LoVo (cell line): ENCODE results near the gene TCTN3.
"Not testable (repeated sequence)": the region's sequence is repeated elsewhere in the genome, so short reads cannot be mapped to it uniquely, and the experiment has no call there.

ENCODE experiments used
- DNase-seq: peaks from one replicate; pipeline ENCODE4 v3.0.0-alpha.2; 2016; ENCODE audit warnings: low spot score

The TCTN3 gene, protein sequence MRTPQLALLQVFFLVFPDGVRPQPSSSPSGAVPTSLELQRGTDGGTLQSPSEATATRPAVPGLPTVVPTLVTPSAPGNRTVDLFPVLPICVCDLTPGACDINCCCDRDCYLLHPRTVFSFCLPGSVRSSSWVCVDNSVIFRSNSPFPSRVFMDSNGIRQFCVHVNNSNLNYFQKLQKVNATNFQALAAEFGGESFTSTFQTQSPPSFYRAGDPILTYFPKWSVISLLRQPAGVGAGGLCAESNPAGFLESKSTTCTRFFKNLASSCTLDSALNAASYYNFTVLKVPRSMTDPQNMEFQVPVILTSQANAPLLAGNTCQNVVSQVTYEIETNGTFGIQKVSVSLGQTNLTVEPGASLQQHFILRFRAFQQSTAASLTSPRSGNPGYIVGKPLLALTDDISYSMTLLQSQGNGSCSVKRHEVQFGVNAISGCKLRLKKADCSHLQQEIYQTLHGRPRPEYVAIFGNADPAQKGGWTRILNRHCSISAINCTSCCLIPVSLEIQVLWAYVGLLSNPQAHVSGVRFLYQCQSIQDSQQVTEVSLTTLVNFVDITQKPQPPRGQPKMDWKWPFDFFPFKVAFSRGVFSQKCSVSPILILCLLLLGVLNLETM

DNA sequence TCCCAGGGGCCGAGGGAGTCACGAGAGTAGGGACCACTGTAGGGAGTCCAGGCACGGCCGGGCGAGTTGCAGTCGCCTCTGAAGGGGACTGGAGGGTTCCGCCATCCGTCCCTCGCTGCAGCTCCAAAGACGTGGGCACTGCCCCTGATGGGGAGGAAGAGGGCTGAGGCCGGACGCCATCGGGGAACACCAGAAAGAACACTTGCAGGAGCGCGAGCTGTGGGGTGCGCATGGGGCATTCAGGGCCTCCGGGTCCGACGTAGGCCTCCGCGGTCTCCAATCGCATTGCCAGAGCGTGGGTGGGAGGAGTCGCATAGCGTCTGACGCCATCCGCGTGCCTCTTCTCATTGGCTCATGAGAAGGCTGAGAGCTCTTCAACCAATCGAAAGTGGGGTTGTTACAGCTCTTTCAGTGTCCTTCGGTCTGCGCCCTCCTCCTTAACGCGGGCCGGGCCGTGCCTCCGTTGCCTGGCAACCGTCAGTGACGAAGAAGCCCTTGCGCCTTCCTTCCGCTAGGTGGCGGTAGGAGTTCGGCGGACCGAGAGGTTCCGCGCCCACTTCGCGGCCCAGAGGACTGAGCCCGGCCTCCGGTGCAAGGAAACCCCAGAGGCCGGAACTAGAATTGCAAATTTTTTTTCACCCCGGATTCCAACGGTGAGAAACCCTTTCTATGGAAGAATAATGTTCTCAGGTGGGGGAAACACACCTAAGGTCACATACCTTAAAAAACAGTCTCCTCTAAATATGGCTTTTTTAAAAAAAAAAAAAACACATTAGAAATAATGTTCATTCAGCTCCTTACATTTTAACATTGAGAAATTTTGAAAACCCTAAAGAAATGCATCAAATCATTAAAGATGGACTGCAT lies at the start of gene TCTN3:
TSS of gene TCTN3 (minus strand) at position 260 of the 867 bp plus-strand sequence. CDS start at position 232, 28 bp downstream.
- peak; percentile 99 for DNase-seq

DNA sequence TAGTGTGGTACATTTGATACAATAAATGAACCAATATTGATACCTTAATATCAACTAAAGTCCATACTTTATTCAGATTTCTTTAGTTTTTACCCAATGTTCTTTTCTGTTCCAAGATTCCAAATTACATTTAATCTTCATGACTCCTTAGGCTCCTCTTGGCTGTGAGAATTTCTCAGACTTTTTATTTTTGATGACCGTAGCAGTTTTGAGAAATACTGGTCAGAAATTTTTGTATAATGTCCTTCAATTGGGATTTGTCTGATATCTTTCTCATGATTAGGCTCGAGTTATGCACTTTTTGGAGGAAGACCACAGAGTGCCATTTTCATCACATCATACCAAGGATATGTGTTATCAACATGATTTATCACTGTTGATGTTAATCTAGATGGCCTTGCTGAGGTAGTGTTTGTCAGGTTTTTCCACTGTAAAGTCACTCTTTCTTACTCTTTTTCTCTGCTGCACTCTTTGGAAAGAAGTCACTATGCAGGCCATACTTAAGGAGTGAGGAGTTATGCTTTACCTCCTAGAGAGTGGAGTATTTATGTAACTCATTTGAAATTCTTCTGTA lies 49.3 kb upstream of the TCTN3 start:
- no peak for DNase-seq

DNA sequence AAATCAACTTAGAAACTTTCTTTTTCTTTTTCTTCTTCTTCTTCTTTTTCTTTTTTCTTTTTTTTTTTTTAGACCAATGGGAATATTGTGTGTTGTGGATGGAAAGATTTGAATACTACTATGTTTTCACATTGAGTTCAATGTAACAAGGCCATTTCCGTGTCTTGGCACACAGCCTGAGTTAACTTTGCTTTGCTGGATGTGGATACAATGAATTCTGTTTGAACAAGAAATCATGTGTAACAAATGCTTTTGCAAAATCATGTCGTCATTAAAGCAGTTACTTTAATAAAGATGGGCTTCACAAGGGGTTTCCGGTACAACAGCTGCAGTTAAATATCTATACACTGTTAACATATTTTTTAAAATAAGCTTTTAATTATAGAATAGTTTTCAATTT lies 48.8 kb upstream of the TCTN3 start:
- no peak for DNase-seq

DNA sequence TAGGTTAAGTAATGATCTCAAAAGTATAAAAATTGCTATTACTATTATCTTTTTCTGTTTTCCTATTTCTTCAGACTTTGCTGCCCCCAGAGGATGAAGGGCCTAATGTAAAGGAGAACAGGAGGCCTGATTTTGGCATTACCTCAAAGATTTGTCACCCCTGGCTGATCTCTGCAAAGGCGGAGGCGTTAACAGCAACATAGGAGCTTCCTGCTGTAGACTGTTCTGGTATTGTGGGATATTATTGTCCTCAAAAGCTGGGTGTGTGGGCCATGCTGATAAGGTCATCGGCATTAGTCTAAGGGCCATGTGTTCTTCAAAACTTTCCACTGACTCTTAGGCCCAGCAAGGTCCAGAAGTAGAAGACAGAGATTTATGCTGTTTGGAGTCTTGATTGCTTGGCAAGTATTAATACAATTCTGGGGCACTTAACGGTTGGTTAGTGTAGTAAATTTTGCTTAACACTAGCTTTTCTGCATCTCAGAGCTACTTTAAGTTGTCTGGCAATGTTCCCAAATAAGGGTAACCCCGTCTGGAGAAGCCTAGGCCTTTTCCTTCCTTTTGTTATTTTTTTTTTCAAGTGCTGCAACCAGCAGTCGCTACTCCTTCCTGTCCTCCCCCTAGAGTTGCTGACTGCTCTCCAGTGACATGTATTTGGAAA lies 48.2 kb upstream of the TCTN3 start:
- no peak for DNase-seq

DNA sequence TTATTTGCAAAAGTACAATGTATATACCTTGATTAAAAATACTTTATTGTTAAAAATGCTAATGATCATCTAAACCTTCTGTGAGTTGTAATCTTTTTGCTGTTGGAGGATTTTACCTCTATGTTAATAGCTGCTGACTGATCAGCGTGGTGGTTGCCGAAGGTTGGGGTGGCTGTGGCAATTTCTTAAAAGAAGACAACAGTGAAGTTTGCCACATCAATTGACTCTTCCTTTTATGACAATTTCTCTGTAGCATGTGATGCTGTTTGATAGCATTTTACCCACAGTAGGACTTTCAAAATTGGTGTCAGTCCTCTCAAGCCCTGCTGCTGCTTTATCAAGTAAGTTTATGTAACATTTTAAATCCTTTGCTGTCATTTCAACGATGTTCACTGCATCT lies 45.3 kb upstream of the TCTN3 start:
- no peak for DNase-seq

DNA sequence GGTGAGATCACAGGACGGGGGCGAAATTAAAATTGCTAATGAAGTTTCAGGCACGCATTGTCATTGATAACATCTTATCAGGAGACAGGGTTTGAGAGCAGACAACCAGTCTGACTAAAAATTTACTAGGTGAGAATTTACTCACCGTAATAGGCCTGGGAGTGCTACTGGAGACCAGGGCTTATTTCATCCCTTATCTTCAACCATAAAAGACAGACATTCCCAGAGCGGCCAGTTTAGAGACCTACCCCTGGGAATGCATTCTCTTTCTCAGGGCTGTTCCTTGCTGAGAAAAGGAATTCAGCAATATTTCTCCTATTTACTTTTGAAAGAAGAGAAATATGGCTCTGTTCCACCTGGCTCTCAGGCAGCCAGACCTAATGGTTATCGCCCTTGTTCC lies 39.2 kb upstream of the TCTN3 start:
- not testable (repeated sequence) for DNase-seq

DNA sequence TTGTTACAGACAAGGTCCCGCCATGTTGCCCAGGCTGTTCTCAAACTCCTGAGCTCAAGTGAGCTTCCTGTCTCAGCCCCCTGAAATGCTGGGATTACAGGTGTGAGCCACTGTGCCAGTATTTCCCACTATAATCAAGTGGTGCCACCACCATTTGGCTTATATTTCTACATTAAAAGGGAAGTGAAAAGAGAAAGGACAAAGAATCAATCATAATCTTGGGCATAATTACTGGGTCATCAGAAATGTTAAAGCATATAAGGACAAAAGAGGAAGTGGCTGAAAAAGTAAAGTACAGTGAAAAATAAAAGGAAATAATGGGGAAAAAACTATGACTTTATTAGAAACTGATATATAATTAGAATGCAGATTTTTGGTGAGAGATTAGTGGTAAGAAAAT lies 36.5 kb upstream of the TCTN3 start:
- no peak for DNase-seq

DNA sequence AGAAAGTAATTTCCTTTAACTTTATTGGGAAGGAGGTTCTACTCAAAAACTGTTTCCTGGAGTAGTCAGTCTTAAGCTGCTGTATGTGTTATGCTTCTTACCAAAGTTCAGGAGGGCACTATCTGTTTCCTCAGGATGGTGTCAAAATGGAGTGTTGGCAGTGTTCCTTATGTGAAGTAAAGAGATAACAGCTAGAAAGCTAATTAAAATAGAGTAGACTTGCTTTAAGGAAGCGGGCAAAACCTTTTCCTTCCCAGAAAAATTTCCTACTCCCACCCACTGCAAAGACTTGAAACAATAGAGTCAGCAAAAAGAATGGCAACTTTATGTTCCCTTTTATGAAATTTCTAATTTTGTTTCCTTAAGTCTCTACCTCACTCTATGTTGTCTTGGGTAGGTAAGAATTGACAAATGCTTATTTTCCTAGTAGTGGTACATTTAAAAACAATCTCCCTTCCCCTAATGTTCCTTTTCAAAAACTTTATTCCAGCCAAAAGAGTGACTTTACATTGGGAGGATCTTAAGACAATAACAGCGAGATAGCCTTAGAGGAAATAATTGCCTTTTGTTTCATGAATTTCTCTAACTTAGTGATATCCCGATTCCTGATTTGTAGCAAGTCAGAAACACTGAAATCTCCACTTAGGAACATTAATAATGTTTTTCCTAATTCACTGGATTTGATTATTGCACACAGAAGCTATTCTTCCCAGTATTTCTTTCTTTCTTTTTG lies 35.8 kb upstream of the TCTN3 start:
- DNase-seq = no peak

DNA sequence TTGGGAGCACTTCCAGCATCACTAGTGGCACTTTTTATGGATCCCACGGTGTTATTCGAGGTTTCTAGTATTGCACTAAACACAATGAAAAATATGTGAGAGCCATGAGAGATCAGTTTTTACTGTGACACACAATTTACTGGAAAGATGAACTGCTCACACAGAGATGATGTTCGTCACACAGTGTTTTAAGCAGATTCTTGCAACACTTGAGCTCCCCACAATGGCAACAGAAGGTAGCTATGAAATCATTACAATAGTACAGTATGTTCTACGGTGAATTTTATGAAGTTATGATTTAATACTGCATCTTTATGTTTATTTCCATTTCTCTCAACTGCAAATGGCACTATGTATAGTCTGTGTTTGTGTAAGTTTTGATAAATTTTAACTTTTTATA lies 34.8 kb upstream of the TCTN3 start:
- DNase-seq = no peak

DNA sequence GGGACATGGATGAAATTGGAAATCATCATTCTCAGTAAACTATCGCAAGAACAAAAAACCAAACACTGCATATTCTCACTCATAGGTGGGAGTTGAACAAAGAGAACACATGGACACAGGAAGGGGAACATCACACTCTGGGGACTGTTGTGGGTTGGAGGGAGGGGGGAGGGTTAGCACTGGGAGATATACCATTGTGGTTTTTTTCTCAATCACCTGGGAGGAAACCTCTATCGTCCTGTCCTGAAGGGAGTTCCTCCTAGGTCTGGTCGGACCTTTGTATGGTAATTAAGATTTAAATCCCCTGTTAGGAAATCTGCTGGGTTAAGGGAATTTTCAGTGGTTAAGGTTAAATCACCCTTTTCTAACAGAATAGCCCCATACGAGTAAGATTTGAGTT lies 28.8 kb upstream of the TCTN3 start:
- DNase-seq = not testable (repeated sequence)

DNA sequence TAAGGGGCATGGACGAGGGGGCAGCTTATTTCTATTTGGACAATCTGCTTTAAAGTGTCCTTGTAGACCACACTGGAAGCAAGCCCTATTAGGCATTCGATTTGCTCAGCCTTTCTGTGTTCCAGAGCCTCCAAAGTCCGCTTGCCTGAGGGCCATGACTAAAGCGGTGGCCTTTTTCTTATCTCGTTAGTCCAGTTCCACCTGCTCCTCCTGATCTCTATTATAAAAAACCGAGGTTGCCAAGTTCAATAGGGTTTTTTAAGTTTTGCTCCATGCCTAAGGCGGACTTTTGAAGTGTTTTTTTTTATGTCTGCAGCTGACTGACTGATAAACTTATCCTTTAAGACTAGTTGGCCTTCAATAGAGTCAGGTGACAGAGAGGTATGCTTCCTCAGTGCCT lies 27.0 kb upstream of the TCTN3 start:
- DNase-seq = peak; percentile 7

DNA sequence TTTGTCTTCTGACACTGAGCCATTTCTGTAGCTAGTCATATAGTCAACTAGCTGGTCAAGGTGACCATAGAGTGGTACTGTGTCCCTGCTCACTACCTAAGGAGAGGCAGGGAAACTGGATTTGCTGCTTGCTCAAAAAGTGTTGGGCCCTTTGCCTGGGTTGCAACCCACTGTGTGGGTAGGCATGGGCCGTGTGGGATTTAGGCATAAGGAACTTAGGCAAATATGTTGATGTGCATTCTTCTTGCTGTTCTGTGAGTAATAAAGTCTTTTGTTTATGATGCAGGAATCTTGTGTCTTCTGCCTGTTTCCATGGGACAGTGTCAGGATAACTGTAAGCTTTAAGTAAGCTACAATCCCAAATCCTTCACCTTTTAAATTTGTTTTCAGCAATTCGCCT lies 23.1 kb upstream of the TCTN3 start:
- DNase-seq = no peak

DNA sequence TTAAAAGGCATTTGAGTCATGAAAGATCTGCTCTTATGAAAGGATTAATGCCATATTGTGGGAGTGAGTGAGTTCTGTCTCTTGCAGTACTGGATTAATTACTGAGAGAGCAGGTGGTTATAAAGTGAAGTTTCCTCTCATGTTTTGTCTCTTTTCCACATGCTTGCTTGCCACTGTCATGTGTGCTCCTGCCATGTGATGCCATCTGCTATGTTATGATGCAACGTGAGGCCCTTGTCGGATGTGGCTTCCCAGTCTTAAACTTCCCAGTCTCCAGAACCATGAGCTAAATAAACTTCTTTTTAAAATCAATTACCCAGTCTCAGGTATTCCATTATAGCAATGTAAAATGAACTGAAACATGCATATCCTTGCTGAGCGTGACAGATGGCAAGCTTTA lies 22.7 kb upstream of the TCTN3 start:
- no peak for DNase-seq

DNA sequence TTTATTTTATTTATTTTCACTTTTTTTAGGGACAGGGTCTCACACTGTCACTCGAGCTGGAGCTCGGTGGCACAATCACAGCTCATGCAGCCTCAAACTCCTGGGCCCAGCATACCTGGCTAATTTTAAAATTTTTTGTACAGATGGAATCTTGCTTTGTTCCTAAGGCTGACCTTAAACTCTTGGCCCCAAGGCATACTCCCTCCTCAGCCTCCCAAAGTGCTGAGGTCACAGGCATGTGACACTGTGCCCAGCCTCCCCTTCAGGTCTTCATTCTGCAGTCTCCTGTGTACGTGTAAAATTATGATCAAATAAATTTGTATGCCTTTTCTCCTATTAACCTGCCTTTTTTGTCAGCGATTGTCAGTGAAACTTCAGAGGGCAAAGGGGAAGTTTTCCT lies 17.8 kb upstream of the TCTN3 start:
- DNase-seq = no peak

DNA sequence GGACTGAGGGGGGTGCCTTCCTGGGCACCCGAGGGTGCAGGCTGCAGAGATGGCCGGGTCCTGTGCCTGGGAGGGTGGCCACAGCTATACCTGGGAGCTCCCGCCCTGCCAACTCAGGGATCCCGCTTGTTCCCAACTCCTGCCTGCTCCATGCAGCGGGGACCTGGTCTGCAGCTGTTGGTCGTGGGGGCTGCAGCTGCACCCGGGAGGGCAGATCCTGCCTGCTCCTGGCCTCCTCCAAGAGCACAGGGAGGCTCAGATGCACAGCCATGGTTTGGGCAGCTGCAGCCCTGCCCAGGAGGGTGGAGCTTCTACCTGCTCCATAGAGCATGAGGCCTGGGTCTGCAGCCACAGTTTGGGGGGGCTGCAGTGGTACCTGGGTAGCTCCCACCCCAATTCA lies 13.3 kb upstream of the TCTN3 start:
- no peak for DNase-seq

DNA sequence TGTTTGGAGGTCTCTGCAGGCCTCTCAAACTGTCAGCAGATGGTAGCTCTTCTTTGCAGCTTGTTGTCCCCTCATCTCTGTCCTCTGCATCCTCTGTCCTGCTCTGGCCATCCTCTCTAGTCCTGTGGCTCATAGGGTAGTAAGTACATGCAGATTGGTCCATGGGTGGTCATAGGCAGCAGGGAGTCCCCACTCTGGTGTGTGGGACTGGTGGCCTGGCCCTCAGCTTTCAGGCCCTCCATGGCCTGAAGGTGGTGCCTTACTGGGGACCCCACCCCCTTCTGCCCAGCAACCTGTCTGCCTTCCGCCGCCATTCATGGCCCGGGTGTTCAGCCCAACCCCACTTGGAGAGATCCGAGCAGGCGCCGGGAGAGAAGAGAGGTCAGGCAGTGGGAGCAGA lies 12.8 kb upstream of the TCTN3 start:
- no peak for DNase-seq

DNA sequence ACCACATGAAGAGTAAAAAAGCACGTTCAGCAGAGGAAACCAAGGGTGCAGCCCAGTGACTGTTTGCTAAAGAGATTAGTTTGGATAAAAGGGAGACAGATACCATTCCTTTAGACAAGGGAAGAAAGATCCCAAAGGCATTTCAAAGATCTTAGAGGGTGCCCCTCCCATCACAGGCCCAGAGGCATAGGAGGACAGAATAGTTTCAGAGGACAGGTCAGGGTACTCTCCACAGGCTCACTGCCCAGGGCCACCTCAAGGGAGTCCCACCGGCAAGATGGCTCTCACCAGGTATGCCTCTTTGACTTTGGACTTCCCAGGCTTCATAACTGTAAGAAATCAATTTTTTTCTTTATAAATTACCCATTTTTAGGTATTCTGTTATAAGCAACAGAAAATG lies 4.7 kb upstream of the TCTN3 start:
- no peak for DNase-seq

DNA sequence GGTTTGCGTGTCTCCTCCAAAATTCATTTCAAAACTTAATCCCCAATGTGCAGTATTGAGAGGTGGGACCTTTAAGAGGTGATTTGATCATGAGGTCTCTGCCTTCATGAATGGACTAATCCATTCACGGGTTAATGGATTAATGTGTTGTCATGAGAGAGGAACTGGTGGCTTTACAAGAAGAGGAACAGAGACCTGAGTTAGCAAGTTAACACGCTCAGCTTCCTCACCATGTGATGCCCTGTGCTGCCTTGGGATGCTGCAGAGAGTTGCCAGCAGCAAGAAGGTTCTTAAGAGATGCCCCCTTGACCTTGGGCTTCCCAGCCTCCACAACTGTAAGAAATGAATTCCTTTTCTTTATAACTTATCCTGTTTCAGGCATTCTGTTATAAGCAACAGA lies 3.7 kb upstream of the TCTN3 start:
- DNase-seq = no peak

DNA sequence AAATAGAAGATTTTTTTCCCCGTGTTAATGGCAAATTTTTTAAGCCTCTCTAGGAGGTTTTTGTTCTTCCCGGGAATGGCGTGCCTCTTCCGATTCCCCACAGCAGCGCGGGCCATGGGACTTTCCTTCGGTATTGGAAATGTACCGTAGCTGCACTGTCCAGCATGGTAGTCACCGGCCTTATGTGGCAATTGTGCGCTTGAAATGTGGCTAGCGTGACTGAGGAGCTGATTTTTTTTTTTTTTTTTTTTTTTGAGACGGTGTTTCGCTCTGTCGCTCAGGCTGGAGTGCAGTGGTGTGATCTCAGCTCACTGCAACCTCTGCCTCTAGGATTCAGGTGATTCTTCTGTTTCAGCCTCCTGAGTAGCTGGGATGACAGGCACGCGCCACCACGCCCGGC lies 938 bp upstream of the TCTN3 start:
- DNase-seq = no peak

DNA sequence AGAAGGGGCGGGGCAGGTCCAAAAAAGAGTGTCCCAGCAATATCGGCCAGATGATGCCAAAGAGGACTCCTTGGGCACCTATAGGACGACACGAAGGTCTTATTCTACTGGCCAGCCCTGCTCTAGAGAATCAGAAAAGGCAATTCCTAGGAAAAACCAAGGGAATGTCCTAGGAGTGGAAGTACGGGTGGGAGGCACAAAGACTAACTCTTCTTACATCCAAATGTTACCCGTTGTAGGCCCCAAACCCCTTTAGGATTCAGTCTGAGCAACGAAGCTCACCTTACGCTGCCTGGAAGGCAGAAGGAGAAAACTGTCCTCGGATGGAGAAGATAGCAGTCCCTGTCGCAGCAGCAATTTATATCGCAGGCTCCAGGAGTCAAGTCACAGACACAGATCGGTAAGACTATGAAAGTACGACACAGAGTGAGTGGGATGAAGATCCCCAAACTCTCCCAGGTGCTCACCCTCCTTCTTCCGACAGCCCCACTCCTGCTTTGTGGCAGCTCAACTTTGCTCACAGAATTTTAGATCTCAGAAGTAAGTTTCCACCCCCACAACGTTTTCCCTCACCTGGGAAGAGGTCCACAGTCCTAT lies 558 bp downstream of the TCTN3 start:
- no peak for DNase-seq

DNA sequence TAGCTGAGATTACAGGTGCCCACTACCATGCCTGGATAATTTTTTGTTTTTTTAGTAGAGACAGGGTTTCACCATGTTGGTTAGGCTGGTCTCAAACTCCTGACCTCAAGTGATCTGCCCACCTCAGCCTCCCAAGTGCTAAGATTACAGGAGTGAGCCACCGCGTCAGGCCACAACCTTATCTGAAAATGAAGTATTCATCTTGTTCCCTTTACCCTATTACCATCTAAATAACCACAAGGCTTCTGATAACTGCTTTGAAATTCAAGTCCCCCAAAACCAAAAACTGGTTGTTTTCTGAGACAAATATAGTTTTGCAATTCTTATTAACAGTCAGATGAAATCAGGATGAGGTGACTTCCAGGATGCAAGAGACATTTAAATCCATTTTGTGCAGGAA lies 2.4 kb downstream of the TCTN3 start:
- no peak for DNase-seq
